HG02870 (cell line): ENCODE data around the gene CFAP65.

Source experiments
- ATAC-seq: cut with Tn5 transposase; IDR thresholded peaks from one replicate; pipeline ENCODE4 v1.9.1; 2021; ENCODE audit warnings: mild to moderate bottlenecking, moderate library complexity; ENCODE audit not compliant: unreplicated experiment

CFAP65 gene

GRCh38 chr2:219017201-219017931 is 23.9 kb downstream of the CFAP65 start:
- ATAC-seq: no peak

GRCh38 chr2:219016721-219017120 is 24.6 kb downstream of the CFAP65 start:
- ATAC-seq: no peak

GRCh38 chr2:219010873-219011272 is 30.4 kb downstream of the CFAP65 start:
- no peak for ATAC-seq

GRCh38 chr2:219010162-219010756 is 31.1 kb downstream of the CFAP65 start:
- no peak for ATAC-seq

- no peak for ATAC-seq
Observed at GRCh38 chr2:219009294-219009693, 32.0 kb downstream of the CFAP65 start.

GRCh38 chr2:219003979-219004378 is 37.3 kb downstream of the CFAP65 start:
- ATAC-seq: no peak

- no peak for ATAC-seq
Observed at GRCh38 chr2:219003267-219003634, 38.1 kb downstream of the CFAP65 start.

GRCh38 chr2:219002395-219003266 is 38.7 kb downstream of the CFAP65 start:
- ATAC-seq: no peak

GRCh38 chr2:219001577-219002394 is 39.5 kb downstream of the CFAP65 start:
- no peak for ATAC-seq

GRCh38 chr2:219001100-219001576 is 40.2 kb downstream of the CFAP65 start:
- no peak for ATAC-seq

- no peak for ATAC-seq
Observed at GRCh38 chr2:219000569-219000960, 40.8 kb downstream of the CFAP65 start.

- ATAC-seq: no peak
Observed at GRCh38 chr2:218999881-219000568, 41.3 kb downstream of the CFAP65 start.

- no peak for ATAC-seq
Observed at GRCh38 chr2:218999021-218999880, 42.1 kb downstream of the CFAP65 start.

- no peak for ATAC-seq
Observed at GRCh38 chr2:218998414-218999002, 42.8 kb downstream of the CFAP65 start.

- ATAC-seq: no peak
Observed at GRCh38 chr2:218997731-218998130, 43.6 kb downstream of the CFAP65 start.

GRCh38 chr2:218996937-218997336 is 44.4 kb downstream of the CFAP65 start:
- no peak for ATAC-seq

GRCh38 chr2:218995972-218996711 is 45.2 kb downstream of the CFAP65 start:
- no peak for ATAC-seq

GRCh38 chr2:218995561-218995960 is 45.8 kb downstream of the CFAP65 start:
- ATAC-seq: no peak
